Measurements from ENCODE around the gene BRD3. TPM values are rescaled to one million over a fixed set of nuclear protein-coding genes. Genes with fewer than 3 reads are reported as not detected.

BRD3 gene
- total RNA-seq, 1 experiment from 2014 or later, result 1.7 TPM

DNA sequence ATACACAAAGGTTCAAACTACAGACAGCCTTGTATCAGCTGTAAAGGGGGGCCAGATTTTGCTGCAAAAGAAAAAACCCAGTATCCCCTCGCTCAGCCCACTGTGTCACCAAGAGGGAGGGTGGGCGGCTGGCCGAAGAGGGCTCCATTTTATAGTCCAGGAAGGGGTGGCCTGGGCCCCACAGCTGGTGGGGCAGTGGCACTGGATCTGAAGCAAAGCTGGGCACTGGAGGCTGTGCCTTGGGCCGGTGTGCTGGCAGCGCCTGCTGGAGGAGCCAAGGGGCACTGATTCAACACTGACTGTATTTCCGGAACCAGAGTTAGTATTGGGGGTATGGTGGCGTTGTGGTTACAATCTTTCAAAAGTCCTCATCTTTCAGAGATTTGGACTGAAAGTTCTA, 9.1 kb downstream of the BRD3 start:
- DNase-seq (ENCODE audit: low read depth, low spot score), result no peak
- in situ Hi-C loops (cut with HindIII; ENCODE audit: low pct_unique_long_range_greater_than_20kb, low sequenced_read_pairs), result no loop called here

DNA sequence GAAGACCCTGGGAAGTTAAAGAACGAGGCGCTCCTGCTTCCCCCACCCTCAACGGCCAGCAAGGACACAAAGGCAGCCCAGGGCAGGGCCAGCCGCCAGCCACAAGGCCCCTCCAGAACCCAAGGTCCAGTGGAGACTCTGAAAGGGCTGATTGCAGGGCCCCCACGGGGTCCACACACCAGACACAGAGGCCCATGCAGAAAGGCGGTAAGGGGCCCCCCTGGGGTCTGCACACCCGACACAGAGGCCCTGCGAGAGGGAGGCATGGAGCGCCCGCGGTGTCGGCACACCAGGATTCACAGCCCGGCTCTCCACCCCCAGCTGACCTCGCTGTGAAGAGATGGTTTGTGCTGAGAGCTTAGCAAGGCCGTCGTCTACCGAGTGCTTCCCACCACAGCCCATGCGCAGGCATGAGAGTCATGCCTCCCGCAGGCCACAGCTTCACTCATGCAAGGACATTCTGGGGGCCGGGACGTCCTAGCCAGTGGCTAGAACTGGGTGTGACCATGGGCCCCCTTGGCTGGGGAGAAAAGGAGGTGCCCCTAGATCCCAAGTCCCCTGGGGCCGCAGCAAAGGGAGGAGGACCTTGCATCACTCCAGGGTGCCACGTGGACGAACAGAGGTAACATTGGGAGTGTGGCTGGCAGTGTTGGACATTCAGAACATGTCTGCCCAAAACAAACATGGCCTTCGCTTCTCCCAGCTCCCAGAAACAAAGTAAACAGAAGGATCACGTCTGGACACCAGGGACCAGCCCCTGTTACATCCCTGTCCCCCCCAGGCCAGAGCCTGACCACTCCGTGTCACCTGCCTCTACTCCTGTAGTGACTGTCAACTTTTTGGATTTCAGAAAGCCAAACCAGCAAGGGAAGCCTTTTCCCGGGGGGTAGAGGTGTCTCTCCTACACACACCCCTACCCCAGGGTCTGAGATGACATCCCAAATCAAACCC, 9.8 kb downstream of the BRD3 start:
- in situ Hi-C loops (cut with HindIII; ENCODE audit: low pct_unique_long_range_greater_than_20kb, low sequenced_read_pairs), result no loop called here

DNA sequence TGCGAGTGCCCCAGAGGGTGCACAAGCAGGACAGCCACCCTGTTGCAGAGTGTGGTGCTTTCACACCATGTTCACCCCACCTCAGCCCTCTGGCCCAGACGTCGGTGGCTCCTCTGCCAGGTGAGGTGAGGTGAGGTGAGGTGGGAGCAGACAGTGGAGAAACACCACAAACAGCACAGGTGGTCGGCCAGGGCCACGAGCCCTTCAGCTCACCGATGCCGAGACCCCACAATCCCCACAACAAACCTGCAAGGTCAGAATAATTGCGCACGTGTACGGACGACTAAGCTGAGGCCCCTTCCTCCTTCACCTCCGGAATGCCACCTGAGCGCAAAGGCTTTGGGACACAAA, 10.5 kb downstream of the BRD3 start:
- DNase-seq (ENCODE audit: low read depth, low spot score), result no peak
- in situ Hi-C loops (cut with HindIII; ENCODE audit: low pct_unique_long_range_greater_than_20kb, low sequenced_read_pairs), result no loop called here

More for the DNA sequence above, 9.8 kb downstream of the BRD3 start:
- DNase-seq (ENCODE audit: low read depth, low spot score), result no peak

DNA sequence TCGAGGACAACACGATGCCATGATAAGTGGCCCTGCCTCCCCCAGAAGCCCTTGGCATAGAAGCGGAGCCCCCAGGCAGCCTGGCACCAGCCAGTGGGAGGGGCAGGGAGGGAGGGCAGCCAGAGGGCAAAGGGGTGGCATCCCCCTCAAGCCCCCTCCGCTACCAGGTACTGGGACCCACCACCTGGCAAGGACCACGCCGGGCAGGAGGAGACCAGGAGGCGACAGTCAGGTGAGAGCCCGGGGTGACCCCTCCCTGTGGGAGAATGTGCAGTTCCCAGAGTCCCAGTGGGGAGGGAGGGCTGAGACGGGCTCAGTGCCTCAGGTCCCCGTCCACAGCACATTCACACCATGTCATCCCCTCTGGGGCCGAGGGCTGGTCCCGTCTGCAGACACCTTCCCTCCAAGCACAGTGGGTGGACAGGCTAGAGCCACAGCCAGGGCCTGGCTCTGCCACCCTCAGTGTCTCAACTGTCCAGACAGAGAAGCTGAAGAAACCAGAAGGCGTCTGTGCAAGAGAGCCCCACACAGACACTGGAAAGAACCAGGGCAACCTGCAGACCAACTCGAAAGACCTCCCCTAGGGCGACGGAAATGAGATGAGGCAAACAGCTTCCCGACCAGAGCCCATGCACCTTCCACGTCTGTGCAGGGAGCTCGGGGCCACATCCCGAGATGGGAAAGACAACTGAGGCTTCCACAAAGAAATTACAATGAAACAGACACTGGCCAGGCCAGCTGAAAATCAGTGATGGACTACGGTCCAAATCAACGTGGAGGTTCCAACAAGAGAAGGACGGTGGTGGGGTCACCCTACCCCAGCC, 11.1 kb downstream of the BRD3 start:
- in situ Hi-C loops (cut with HindIII; ENCODE audit: low pct_unique_long_range_greater_than_20kb, low sequenced_read_pairs), result no loop called here
- no peak for DNase-seq (ENCODE audit: low read depth, low spot score)

DNA sequence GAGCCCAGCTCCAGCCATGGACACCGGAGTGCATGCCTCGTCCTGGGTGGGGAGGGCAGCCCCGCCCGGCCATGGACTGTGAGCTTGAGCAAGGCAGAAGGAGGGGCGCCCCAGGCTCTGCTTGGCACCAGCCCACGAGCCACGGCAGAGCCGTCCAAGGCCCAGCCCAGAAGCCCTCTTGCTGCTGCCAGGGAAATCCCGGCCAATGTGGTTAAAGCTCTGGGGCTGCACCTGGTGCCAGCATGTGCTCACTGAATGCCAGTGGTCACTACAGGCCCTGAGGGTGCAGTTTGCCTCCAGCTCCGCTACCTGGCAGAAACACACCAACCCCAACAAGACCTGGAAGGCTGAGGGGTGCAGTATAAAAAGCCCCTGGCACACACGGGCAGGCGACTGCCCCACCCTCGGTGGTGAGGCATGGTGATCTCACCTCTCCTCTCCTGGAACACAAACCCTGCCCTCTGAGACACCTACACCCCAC, 11.8 kb downstream of the BRD3 start:
- in situ Hi-C loops (cut with HindIII; ENCODE audit: low pct_unique_long_range_greater_than_20kb, low sequenced_read_pairs), result no loop called here
- no peak for DNase-seq (ENCODE audit: low read depth, low spot score)

DNA sequence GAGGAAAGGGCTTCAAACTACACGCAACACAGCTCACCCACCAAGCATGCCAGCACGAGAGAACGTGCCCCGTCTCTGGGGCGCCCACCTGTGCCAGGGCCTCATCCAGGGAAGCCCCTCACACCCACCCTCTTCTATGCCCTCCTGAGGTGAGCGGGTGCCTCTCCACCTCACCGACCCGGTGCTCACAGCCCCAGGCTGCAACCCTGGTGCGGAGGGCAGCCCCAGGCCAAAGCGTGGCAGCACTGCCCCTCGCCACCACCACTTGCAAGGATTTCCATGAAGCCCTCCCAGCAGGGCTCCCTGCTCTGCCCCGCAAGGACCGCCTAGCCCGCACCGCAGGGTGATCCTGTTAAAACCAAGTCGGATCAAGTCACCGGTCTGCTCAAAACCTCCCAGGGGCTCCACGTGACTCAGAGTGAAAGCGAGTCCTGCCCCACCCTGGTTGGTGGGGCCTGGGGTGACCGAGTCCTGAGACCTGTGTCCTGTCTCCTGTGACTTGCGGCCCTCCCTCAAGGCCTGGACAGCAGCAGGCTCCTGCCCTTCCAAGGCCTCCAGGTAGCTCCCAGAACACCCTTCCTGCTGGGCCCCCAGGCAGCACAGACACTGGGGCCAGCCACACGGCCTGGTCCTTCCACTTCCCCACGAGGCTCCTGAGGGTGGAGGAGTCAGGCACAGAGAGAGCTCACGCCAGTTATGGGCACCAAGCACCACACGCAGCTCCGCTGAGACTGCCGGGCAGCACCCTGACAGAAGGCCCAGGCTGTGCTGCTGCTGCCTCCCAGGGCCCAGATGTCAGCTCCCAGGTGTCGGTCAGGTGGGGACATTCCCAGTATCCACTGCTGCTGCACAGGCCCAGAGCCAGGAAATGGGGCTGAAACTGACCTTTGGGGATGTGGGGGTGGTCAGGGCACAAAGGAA, 12.7 kb downstream of the BRD3 start:
- in situ Hi-C loops (cut with HindIII; ENCODE audit: low pct_unique_long_range_greater_than_20kb, low sequenced_read_pairs), result no loop called here
- DNase-seq (ENCODE audit: low read depth, low spot score), result no peak

DNA sequence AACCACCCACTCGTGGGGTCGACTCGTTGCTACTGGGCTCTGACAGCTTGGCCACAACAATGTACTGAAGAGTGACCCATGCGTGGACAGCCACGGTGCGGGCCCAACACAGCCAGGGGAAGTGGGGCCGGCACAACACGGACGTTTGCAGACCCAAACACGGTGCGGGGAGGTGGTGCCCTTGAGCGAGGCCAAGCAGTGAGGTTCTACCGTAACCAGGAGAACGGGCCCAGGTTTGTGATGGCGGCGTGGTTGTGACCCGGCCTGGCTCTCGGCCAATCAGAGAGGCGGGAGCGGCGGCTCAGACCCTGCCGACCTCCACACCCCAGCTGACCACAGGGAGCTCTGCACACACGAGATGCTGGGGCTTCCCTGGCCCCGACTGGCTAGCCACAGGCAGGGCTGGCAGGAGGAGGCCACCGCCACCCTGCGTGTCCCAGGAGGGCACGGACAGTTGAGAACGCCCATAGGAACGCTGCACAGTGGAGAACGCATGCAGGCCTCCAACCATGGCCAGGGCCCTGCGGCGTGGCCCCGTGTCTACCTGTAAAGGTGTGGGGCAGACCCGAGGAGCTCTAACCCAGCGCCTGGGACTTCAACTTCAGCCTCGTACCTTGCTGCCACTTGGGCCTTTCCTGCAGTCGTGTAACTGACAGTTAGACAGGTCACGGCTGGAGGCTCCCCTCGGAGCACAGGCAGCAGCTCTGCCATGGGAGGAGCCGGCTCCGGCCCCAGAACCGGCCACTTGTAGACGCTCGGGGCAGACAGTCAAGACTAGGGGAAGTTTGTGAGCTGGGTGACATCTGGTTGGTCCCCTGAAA, 13.7 kb downstream of the BRD3 start:
- in situ Hi-C loops (cut with HindIII; ENCODE audit: low pct_unique_long_range_greater_than_20kb, low sequenced_read_pairs), result no loop called here
- no peak for DNase-seq (ENCODE audit: low read depth, low spot score)

DNA sequence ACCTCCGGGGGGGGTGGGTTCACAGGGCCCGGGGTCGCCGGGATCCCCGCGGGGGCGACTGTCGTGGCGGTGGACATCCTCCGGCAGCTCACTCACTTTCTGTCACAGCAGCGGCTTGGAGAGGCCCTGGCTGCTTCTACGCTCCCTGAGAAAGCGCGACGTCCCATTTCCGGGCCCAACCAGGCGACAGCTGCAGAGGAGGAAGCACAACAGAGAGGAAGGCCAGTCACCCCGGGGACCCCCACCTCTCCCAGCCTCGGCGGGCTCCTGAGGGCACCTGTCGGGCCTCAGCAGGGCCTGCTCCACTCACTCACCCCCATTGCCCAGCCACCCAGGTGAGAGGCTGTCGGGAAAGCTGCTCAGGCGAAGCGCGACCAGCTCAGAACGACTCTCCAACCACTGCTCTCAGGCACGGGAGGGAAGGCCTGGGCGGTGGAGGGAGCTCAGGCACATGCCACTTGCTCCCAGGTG, 14.4 kb downstream of the BRD3 start:
- DNase-seq (ENCODE audit: low read depth, low spot score), result no peak
- in situ Hi-C loops (cut with HindIII; ENCODE audit: low pct_unique_long_range_greater_than_20kb, low sequenced_read_pairs), result no loop called here

DNA sequence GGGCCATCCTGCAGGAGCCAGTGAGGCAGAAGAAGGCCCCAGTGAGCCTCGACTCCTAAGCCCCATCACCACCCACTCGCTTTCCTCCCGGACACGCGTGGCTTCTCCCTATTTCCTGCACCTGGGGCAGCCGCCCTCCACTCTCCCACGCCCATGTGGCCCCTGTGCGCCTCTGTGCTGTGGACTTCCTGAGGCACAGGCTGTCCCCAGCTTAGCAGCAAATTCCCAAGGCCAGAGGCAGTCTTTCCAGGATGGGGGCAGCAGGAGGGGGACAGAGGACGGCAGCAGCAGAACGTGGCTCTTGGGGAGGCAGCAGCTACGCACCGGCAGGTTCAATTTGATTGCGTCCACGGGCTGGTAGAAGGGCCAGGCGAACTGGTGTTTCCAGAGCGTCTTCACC, 14.9 kb downstream of the BRD3 start:
- in situ Hi-C loops (cut with HindIII; ENCODE audit: low pct_unique_long_range_greater_than_20kb, low sequenced_read_pairs), result no loop called here
- no peak for DNase-seq (ENCODE audit: low read depth, low spot score)

DNA sequence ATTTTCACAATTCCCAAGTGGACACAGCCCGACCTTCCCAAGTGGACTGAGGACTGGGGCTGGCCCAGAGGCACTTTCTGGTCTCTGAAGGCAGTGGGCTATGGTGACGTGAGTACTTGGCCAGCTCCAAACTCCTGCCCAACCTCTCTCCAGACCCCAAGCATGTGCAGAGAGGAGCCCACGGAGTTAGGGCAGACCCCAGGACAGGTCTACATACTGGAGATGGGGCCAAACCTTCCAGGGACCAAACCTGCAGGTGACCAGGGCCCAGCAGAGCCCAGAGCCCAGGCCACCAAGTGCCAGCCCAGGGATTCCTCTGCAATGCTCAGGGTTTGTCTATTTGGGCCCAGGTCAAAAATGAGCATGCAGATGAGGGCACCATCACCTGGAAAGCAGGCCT, 15.3 kb downstream of the BRD3 start:
- in situ Hi-C loops (cut with HindIII; ENCODE audit: low pct_unique_long_range_greater_than_20kb, low sequenced_read_pairs), result no loop called here
- DNase-seq (ENCODE audit: low read depth, low spot score), result no peak

DNA sequence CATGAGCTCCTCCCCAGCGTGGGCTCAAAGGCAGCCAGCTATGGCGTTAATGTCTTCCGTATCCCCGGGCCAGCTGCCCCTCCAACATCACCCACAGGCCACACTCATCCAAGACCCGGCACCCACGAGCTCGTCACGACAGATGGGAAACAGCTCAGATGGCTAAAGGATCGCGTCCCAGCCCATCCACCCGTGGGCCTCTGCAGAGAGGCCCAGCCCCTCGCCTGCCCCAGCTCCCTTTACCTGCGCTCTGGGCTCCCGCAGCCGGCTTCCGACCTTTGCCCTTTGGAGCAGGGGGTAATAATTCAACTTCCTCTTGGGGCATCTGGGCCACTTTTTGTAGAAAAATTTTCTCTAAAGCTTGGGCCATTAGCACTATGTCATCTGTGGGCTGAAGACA, 16.5 kb downstream of the BRD3 start:
- in situ Hi-C loops (cut with HindIII; ENCODE audit: low pct_unique_long_range_greater_than_20kb, low sequenced_read_pairs), result no loop called here
- DNase-seq (ENCODE audit: low read depth, low spot score), result no peak

DNA sequence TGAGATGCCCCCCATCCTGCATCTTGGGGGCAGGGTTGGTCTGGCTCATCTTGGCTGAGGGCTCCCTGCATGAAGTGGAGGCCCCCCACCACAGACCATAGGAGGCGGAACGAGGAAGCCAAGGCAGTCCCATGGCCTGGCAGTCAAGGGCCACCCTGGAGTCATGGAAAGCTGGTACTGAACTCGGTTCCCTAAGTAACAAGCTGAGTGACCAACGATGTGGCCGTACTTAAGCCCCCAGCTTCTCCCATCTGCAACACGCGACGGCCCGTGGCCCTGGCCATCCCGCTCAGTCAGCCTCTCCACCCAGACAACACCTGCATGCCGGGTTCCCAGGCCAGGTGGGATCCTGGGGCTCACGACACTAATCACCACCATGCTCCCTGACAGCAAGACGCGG, 17.1 kb downstream of the BRD3 start:
- DNase-seq (ENCODE audit: low read depth, low spot score), result no peak
- in situ Hi-C loops (cut with HindIII; ENCODE audit: low pct_unique_long_range_greater_than_20kb, low sequenced_read_pairs), result no loop called here

DNA sequence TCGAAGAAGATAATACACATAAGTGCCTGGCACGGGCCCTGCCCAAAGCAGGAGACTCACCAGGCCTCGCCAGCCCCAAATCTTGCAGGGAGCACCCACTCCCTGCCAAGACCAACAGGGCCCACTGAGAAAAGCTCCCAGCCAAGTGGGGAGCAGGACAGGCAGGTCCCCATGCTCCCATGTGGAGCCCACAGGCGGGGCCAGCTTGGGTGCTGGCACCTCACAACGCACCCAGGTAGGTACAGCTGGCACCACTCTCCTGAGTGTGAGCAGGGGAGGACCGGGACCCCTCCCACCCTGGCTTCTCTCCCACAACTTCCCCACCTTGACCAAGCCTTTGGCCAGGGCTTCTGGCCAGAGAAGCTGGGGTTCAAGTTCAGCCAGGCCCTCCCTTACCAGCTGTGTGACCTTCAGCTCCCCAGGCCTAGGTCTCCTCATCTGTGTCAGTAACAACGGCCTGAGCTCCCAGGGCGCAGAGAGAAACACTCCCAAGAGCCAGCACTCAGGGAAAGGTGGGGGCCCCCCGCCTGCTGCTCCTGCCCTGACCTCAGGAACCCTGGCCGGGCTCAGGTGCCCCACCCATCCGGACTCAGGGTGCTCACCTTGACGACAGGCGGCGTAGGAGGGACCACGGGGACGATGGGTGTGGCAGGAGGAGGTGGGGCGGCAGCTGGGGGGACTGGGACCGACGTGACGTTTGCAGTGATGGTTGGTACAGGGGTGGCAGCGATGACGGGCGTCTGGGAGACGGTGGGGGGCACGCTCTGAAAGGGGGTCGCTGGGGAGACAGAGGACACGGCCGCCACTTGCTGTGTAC, 17.8 kb downstream of the BRD3 start:
- DNase-seq (ENCODE audit: low read depth, low spot score), result no peak
- in situ Hi-C loops (cut with HindIII; ENCODE audit: low pct_unique_long_range_greater_than_20kb, low sequenced_read_pairs), result no loop called here

DNA sequence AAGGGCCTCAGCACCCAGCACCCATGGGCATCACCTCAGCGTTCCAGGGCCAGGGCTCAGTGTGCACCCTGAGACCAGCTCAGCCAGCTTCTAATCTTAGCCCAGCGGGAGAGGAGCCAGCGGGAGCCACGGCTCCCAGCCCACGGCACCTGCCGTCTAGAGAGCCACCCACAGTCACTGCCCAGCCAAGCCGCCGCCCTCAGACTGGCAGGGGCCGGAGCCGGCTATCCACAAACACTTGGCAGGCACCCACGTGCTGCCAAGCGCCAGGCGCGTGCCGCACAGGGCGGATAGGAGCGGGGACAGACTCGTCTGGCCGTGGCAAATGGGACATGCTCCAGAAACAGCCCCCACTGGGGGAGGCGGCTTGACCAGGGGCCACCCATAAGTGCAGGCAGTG, 18.6 kb downstream of the BRD3 start:
- in situ Hi-C loops (cut with HindIII; ENCODE audit: low pct_unique_long_range_greater_than_20kb, low sequenced_read_pairs), result no loop called here
- no peak for DNase-seq (ENCODE audit: low read depth, low spot score)

DNA sequence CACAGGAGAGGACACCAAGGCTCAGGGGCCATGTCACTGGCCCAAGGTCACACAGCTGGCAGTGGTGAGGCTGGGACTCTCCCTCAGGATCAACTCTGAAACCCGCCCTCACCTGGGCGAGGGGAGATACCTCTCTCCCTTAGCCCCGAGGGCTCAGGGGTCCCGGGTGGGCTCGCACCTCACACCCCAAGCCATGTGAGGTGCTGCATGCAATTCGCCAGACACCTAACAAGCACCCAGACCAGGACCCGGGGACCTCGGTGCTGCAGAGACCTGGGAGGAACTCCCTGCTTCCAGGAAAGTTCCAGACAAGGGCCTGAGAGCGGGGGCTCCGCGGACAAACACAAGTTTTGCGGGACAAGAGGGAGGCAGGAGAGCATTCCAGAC, 19.3 kb downstream of the BRD3 start:
- no peak for DNase-seq (ENCODE audit: low read depth, low spot score)
- in situ Hi-C loops (cut with HindIII; ENCODE audit: low pct_unique_long_range_greater_than_20kb, low sequenced_read_pairs), result no loop called here

DNA sequence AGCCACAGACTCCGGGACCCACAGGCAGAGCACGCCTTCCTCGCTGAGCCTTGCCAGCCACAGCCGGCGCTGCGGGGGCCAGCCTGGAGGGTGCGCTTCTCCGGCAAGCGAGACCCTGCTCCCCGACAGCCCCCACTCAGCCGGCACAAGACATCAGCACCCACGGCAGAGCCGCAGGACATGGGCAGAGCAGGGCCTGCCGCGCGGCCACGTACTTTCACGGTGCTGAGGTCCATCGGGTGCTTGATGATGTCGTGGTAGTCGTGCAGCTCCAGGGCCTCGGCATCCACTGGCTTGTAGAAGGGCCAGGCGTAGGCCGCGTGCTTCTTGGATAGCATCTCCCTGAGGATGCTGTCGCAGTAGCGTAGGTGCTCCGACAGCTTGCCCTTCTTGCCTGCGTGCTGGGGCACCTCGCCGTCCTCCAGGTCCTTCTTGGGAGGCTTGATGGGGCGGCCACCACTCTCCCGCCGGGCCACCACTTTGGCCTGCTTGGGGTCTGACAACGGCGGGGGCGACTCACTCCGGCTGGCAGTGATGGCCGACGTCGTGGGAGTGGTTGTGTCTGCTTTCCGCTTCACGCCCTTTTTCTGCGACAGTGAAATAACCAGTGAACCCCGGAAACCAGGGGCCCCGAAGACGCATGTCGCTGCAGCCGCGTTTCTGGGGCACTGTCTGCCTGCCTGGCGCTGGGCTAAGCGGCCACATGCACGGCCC, 19.8 kb downstream of the BRD3 start:
- DNase-seq (ENCODE audit: low read depth, low spot score), result no peak
- in situ Hi-C loops (cut with HindIII; ENCODE audit: low pct_unique_long_range_greater_than_20kb, low sequenced_read_pairs), result no loop called here

Data from SK-MEL-5 (cell line).